Thyroid gland (tissue), 4 donors: ENCODE data around the gene KCNH6.

ENCODE experiments used
- CTCF ChIP-seq, 6 experiments: fragments of 200-600 bp in 3 of 6; fragments of 450-650 bp in 3 of 6; sonication (generic) in 3 of 6; IDR thresholded peaks; one replicate each; pipeline ENCODE4 v1.5.1; 2016 to 2019; ENCODE audit warnings: antibody characterized with exemption in 6 of 6, mild to moderate bottlenecking in 2 of 6, inconsistent platforms in 1 of 6, moderate library complexity in 1 of 6
- POLR2A ChIP-seq, 2 donors: fragments of 450-650 bp; IDR thresholded peaks; one replicate each; pipeline ENCODE4 v1.6.1; 2017; ENCODE audit warnings: antibody characterized with exemption in 2 of 2, mild to moderate bottlenecking in 2 of 2, moderate library complexity in 1 of 2

DNA sequence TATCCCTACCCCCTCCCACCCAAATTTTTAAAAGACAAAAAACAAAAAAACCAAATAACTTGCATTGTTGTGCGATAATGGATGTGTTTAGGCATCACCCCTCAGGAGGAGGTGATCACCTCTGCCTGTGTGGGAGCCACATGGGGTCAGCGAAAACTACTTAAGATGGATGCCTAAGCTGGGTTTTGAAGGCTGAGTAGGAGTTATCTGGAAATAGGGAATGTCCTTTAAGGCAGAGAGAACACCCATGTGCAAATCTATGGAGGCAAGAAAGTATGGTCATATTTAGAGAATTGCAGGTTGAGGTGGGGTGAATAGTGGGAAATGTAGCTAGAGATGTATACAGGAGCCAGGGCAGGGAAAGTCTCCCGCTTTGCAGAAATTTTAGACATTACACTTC lies 72.0 kb downstream of the KCNH6 start:
- TF ChIP-seq CTCF (IDR thresholded peaks at IDR 0.05) (no peak), POLR2A (IDR thresholded peaks at IDR 0.05) (no peak)
